Liver (tissue), 3 donors: ENCODE data around the gene RAD23B.

Source experiments
- ATF3 ChIP-seq: IDR thresholded peaks from 2 replicates; pipeline ENCODE4 v1.6.1; 2016; ENCODE audit warnings: antibody characterized with exemption
- CTCF ChIP-seq: fragments of 150-350 bp; IDR thresholded peaks from 2 replicates; pipeline ENCODE4 v1.5.1; 2017; ENCODE audit warnings: improper control_type of control experiment, low read depth, low read length; ENCODE audit not compliant: missing input control
- FOXA2 ChIP-seq: IDR thresholded peaks from 2 replicates; pipeline ENCODE4 v1.6.1; 2016; ENCODE audit warnings: antibody characterized with exemption
- GABPA ChIP-seq, 2 donors: IDR thresholded peaks in 1 of 2; conservative IDR thresholded peaks in 1 of 2; 2 replicates each; pipeline ENCODE4 v1.6.1; 2016; ENCODE audit warnings: antibody characterized with exemption in 2 of 2, mild to moderate bottlenecking in 1 of 2, moderate library complexity in 1 of 2
- JUND ChIP-seq, 2 donors: IDR thresholded peaks; 2 replicates each; pipeline ENCODE4 v1.6.1; 2016; ENCODE audit warnings: antibody characterized with exemption in 2 of 2
- MAX ChIP-seq: IDR thresholded peaks from 2 replicates; pipeline ENCODE4 v1.6.1; 2016; ENCODE audit warnings: antibody characterized with exemption
- RAD21 ChIP-seq, 2 donors: IDR thresholded peaks; 2 replicates each; pipeline ENCODE4 v1.6.1; 2016; ENCODE audit warnings: antibody characterized with exemption in 2 of 2, mild to moderate bottlenecking in 2 of 2
- REST ChIP-seq: IDR thresholded peaks from 2 replicates; pipeline ENCODE4 v1.6.1; 2016; ENCODE audit warnings: antibody characterized with exemption, mild to moderate bottlenecking
- SP1 ChIP-seq: IDR thresholded peaks from 2 replicates; pipeline ENCODE4 v1.6.1; 2018; ENCODE audit warnings: antibody characterized with exemption, mild to moderate bottlenecking
- TAF1 ChIP-seq: conservative IDR thresholded peaks from 2 replicates; pipeline ENCODE4 v1.6.1; 2016; ENCODE audit warnings: antibody characterized with exemption, mild to moderate bottlenecking
- ZBTB33 ChIP-seq: IDR thresholded peaks from 2 replicates; pipeline ENCODE4 v1.6.1; 2016; ENCODE audit warnings: antibody characterized with exemption
- donor health status: healthy.
- donor health status: healthy.

- TF ChIP-seq FOXA2, result no peak
- no peak for TF ChIP-seq MAX
- no peak for TF ChIP-seq CTCF
- TF ChIP-seq RAD21 (IDR thresholded peaks at IDR 0.05), result no peak
- TF ChIP-seq ATF3, result no peak
- no peak for TF ChIP-seq TAF1
- no peak for TF ChIP-seq SP1
- TF ChIP-seq GABPA (IDR thresholded peaks at IDR 0.05 in 1 of 2, conservative IDR thresholded peaks at IDR 0.05 in 1 of 2), result no peak
- no peak for TF ChIP-seq JUND (IDR thresholded peaks at IDR 0.05)
- no peak for TF ChIP-seq ZBTB33
- no peak for TF ChIP-seq REST
These were observed 56.0 kb downstream of the RAD23B start for GRCh38 chr9:107338911-107339659.
